H9 (cell line): Measurements from ENCODE around the gene TMEM132C. TPM values are rescaled to one million over a fixed set of nuclear protein-coding genes. Genes with fewer than 3 reads are reported as not detected.

Experiments
- DNase-seq: peaks from one replicate; pipeline ENCODE4 v3.0.0-alpha.2; 2017
- H2AFZ ChIP-seq: one replicate; pipeline ENCODE4 v1.6.1; 2013; ENCODE audit warnings: mild to moderate bottlenecking, low read length, control low read depth, moderate library complexity
- H2AK5ac ChIP-seq: 2 replicates; pipeline ENCODE4 v1.6.1; 2013; ENCODE audit warnings: low read length, control low read depth, mixed read lengths; ENCODE audit not compliant: insufficient read length
- H2BK120ac ChIP-seq: one replicate; pipeline ENCODE4 v1.6.1; 2013; ENCODE audit warnings: low read depth, mild to moderate bottlenecking, low read length, control low read depth, inconsistent platforms; ENCODE audit not compliant: poor library complexity, severe bottlenecking
- H2BK12ac ChIP-seq: 2 replicates; pipeline ENCODE4 v1.6.1; 2013; ENCODE audit warnings: low read length, control low read depth, mixed read lengths, low read depth; ENCODE audit not compliant: insufficient read length
- H2BK15ac ChIP-seq: 2 replicates; pipeline ENCODE4 v1.6.1; 2013; ENCODE audit warnings: low read depth, low read length, control low read depth
- H2BK20ac ChIP-seq: one replicate; pipeline ENCODE4 v1.6.1; 2013; ENCODE audit warnings: low read depth, mild to moderate bottlenecking, low read length, control low read depth, inconsistent platforms; ENCODE audit not compliant: poor library complexity, severe bottlenecking
- H2BK5ac ChIP-seq: 2 replicates; pipeline ENCODE4 v1.6.1; 2013; ENCODE audit warnings: low read length, control low read depth, mixed read lengths; ENCODE audit not compliant: insufficient read length
- H3K14ac ChIP-seq: 2 replicates; pipeline ENCODE4 v1.6.1; 2013; ENCODE audit warnings: low read length, control low read depth; ENCODE audit not compliant: insufficient read depth
- H3K18ac ChIP-seq: 2 replicates; pipeline ENCODE4 v1.6.1; 2013; ENCODE audit warnings: low read depth, mild to moderate bottlenecking, mixed read lengths, low read length, control low read depth; ENCODE audit not compliant: insufficient read length
- H3K23ac ChIP-seq: 2 replicates; pipeline ENCODE4 v1.6.1; 2013; ENCODE audit warnings: low read length, control low read depth, mixed read lengths, low read depth; ENCODE audit not compliant: insufficient read length
- H3K23me2 ChIP-seq: 2 replicates; pipeline ENCODE4 v1.6.1; 2013; ENCODE audit warnings: low read depth, mild to moderate bottlenecking, mixed read lengths, low read length, control low read depth; ENCODE audit not compliant: insufficient read length, poor library complexity, severe bottlenecking
- H3K27ac ChIP-seq: 2 replicates; pipeline ENCODE4 v1.5.1; 2013; ENCODE audit warnings: low read length, control low read depth, mixed read lengths, low read depth; ENCODE audit not compliant: insufficient read length
- H3K27me3 ChIP-seq: 2 replicates; pipeline ENCODE4 v1.6.1; 2013; ENCODE audit warnings: low read length, control low read depth, inconsistent platforms; ENCODE audit not compliant: insufficient read depth
- H3K4ac ChIP-seq: 2 replicates; pipeline ENCODE4 v1.6.1; 2013; ENCODE audit warnings: low read depth, mild to moderate bottlenecking, control low read depth, inconsistent platforms, low read length, moderate library complexity
- H3K4me1 ChIP-seq: 2 replicates; pipeline ENCODE4 v1.6.1; 2013; ENCODE audit warnings: low read length, control low read depth, inconsistent platforms; ENCODE audit not compliant: insufficient read depth
- H3K4me2 ChIP-seq: 2 replicates; pipeline ENCODE4 v1.6.1; 2013; ENCODE audit warnings: low read length, control low read depth, mixed read lengths; ENCODE audit not compliant: insufficient read length, insufficient read depth
- H3K56ac ChIP-seq: 2 replicates; pipeline ENCODE4 v1.6.1; 2013; ENCODE audit warnings: low read depth, mild to moderate bottlenecking, mixed read lengths, low read length, control low read depth; ENCODE audit not compliant: insufficient read length
- H3K79me1 ChIP-seq: 2 replicates; pipeline ENCODE4 v1.6.1; 2013; ENCODE audit warnings: low read depth, mild to moderate bottlenecking, moderate library complexity, low read length, control low read depth, inconsistent platforms; ENCODE audit not compliant: insufficient read depth, poor library complexity, severe bottlenecking
- H3K79me2 ChIP-seq: 2 replicates; pipeline ENCODE4 v1.6.1; 2013; ENCODE audit warnings: low read length, control low read depth, inconsistent platforms; ENCODE audit not compliant: insufficient read depth
- H3K9ac ChIP-seq: 2 replicates; pipeline ENCODE4 v1.6.1; 2013; ENCODE audit warnings: low read length, control low read depth, mixed read lengths; ENCODE audit not compliant: insufficient read length; ENCODE audit errors: extremely low read depth
- H3K9me3 ChIP-seq: one replicate; pipeline ENCODE4 v1.6.1; 2013; ENCODE audit warnings: low read depth, low read length, inconsistent platforms; ENCODE audit not compliant: control insufficient read depth
- H3T11ph ChIP-seq: one replicate; pipeline ENCODE4 v1.6.1; 2013; ENCODE audit warnings: mild to moderate bottlenecking, low read length, control low read depth, inconsistent platforms
- H4K20me1 ChIP-seq: one replicate; pipeline ENCODE4 v1.6.1; 2013; ENCODE audit not compliant: control insufficient read depth, insufficient read length, insufficient read depth
- H4K5ac ChIP-seq: 2 replicates; pipeline ENCODE4 v1.6.1; 2013; ENCODE audit warnings: low read depth, mild to moderate bottlenecking, mixed read lengths, low read length, control low read depth; ENCODE audit not compliant: insufficient read length
- H4K8ac ChIP-seq: replicated peaks from 2 replicates; pipeline ENCODE4 v1.6.1; 2013; ENCODE audit warnings: low read length, control low read depth, mixed read lengths, low read depth; ENCODE audit not compliant: insufficient read length
- H4K91ac ChIP-seq: 2 replicates; pipeline ENCODE4 v1.6.1; 2013; ENCODE audit warnings: low read depth, mild to moderate bottlenecking, moderate library complexity, mixed read lengths, low read length, control low read depth; ENCODE audit not compliant: insufficient read length
- H3K27ac Mint-ChIP-seq, 3 experiments: 2 replicates in 2 of 3; 3 replicates in 1 of 3; pipeline ENCODE4 v1.8.0; 2020 to 2021; ENCODE audit warnings: mixed read lengths in 3 of 3, mild to moderate bottlenecking in 1 of 3, moderate library complexity in 1 of 3
- H3K27me3 Mint-ChIP-seq: 2 replicates; pipeline ENCODE4 v1.8.0; 2021; ENCODE audit warnings: low read depth, mild to moderate bottlenecking, moderate library complexity, mixed read lengths
- H3K36me3 Mint-ChIP-seq, 3 experiments: 2 replicates in 2 of 3; 3 replicates in 1 of 3; pipeline ENCODE4 v1.8.0; 2020 to 2021; ENCODE audit warnings: low read depth in 3 of 3, mixed read lengths in 3 of 3; ENCODE audit not compliant: insufficient read depth in 1 of 3
- H3K4me1 Mint-ChIP-seq, 2 experiments: 2 replicates each; pipeline ENCODE4 v1.8.0; 2020; ENCODE audit warnings: mixed read lengths in 2 of 2
- H3K4me3 Mint-ChIP-seq, 2 experiments: 2 replicates in 1 of 2; 3 replicates in 1 of 2; pipeline ENCODE4 v1.8.0; 2020 to 2021; ENCODE audit warnings: mild to moderate bottlenecking in 2 of 2, mixed read lengths in 2 of 2, moderate library complexity in 1 of 2
- H3K9me3 Mint-ChIP-seq, 2 experiments: 2 replicates in 1 of 2; 3 replicates in 1 of 2; pipeline ENCODE4 v1.8.0; 2020; ENCODE audit warnings: mild to moderate bottlenecking in 2 of 2, mixed read lengths in 2 of 2, moderate library complexity in 1 of 2
- WGBS: extraction: QIAGEN DNeasy Blood & Tissue Kit; methylation state at CpG from one replicate; pipeline ENCODE4 v1.1.7; 2013; ENCODE audit warnings: missing lambda C conversion rate, low lambda C conversion rate, mixed read lengths; ENCODE audit not compliant: insufficient read length; ENCODE audit errors: extremely low coverage; 5-methylcytosine and 5-hydroxymethylcytosine counted together
- total RNA-seq: library from RNA; stranded (reverse); gene quantifications from 2 replicates; pipeline ENCODE4 v1.2.1, GENCODE V29; 2021
- TF ChIP-seq, protein P1 (sequence below): fragments of 200-600 bp; sonication (generic); conservative IDR thresholded peaks from 3 replicates; pipeline ENCODE4 v1.8.0; 2021; ENCODE audit warnings: antibody characterized with exemption, mild to moderate bottlenecking

TMEM132C gene
- total RNA-seq, 1 experiment from 2014 or later, result 0.22 TPM

DNA sequence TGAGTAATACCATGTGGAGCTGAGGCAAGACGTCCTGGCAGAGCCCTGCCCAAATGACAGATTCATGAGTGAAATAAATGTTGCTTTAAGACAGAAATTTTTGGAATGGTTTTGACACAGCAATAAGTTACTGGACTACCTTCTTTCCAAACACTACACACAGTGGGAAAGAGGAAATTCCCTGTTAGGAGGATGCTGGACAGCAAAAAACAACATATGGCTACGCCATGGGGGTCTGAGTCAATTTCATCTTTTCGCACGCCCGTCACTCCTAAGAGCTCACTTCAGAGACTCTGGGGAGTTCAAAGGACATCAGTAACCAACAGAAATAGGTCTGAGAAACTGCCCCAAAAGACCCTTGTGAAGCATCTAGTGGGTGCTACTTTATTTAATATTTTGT, 55.4 kb downstream of the TMEM132C start:
- Mint-ChIP-seq H3K27me3 (peaks cover 16% of the 10 kb centered on the region), H3K9me3 (no peaks in the 10 kb centered on the region), H3K27ac (no peak overlapping the region), H3K36me3 (no peaks in the 10 kb centered on the region; a peak in 1 of 7 replicates), H3K4me1 (peaks cover 4 to 8% of the 10 kb centered on the region in 2 experiments), H3K4me3 (no peak overlapping the region)
- H3T11ph ChIP-seq, result no peak overlapping the region
- no peak overlapping the region for H2BK15ac ChIP-seq
- no peak overlapping the region for H3K9ac ChIP-seq
- H2BK5ac ChIP-seq, result no peak overlapping the region
- H2AFZ ChIP-seq, result no peak overlapping the region
- no peak overlapping the region for H4K91ac ChIP-seq
- no peaks in the 10 kb centered on the region for H3K79me1 ChIP-seq
- H2BK120ac ChIP-seq, result no peak overlapping the region
- no peak for DNase-seq
- no peak overlapping the region for H3K14ac ChIP-seq
- H3K4ac ChIP-seq, result no peak overlapping the region
- no CpG with 5 or more reads among the region's 5 CpGs for WGBS
- no peak overlapping the region for H3K56ac ChIP-seq
- no peak overlapping the region for H2AK5ac ChIP-seq
- H3K23ac ChIP-seq, result no peak overlapping the region
- no peak overlapping the region for H3K27ac ChIP-seq
- peaks cover 2% of the 10 kb centered on the region; the same call in 1 of the 2 replicates for H3K27me3 ChIP-seq
- no peak overlapping the region for H3K4me2 ChIP-seq
- no peaks in the 10 kb centered on the region for H3K23me2 ChIP-seq
- TF ChIP-seq, protein P1, sequence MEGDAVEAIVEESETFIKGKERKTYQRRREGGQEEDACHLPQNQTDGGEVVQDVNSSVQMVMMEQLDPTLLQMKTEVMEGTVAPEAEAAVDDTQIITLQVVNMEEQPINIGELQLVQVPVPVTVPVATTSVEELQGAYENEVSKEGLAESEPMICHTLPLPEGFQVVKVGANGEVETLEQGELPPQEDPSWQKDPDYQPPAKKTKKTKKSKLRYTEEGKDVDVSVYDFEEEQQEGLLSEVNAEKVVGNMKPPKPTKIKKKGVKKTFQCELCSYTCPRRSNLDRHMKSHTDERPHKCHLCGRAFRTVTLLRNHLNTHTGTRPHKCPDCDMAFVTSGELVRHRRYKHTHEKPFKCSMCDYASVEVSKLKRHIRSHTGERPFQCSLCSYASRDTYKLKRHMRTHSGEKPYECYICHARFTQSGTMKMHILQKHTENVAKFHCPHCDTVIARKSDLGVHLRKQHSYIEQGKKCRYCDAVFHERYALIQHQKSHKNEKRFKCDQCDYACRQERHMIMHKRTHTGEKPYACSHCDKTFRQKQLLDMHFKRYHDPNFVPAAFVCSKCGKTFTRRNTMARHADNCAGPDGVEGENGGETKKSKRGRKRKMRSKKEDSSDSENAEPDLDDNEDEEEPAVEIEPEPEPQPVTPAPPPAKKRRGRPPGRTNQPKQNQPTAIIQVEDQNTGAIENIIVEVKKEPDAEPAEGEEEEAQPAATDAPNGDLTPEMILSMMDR, result no peak
- no peak overlapping the region for H2BK20ac ChIP-seq
- H3K18ac ChIP-seq, result no peak overlapping the region
- no peaks in the 10 kb centered on the region for H3K9me3 ChIP-seq
- no peaks in the 10 kb centered on the region for H3K4me1 ChIP-seq
- no peaks in the 10 kb centered on the region for H4K20me1 ChIP-seq
- H4K8ac ChIP-seq, result no peak overlapping the region
- no peak overlapping the region for H2BK12ac ChIP-seq
- no peaks in the 10 kb centered on the region for H3K79me2 ChIP-seq
- H4K5ac ChIP-seq, result no peak overlapping the region
